Measurements from ENCODE around the gene PRPF19. TPM values are rescaled to one million over a fixed set of nuclear protein-coding genes. Genes with fewer than 3 reads are reported as not detected.

The PRPF19 gene
- total and polyA plus RNA-seq, 9 of the 15 experiments (the other 6 are each of a cell fraction or from before 2014, with no cell fraction given): 9.4 to 212 (median 73.2) TPM

- TF ChIP-seq MGA (IDR thresholded peaks at IDR 0.05) (peak; percentile 59), ZNF561 (CRISPR knock-in tag; conservative IDR thresholded peaks at IDR 0.05) (no peak), GABPB1 (CRISPR knock-in tag; IDR thresholded peaks at IDR 0.05) (peak; percentile 95), THAP7 (CRISPR knock-in tag; IDR thresholded peaks at IDR 0.05) (0 out of 2 replicates have a peak, but pooled peaks have one; percentile 70)
- TF ChIP-seq, protein P1, sequence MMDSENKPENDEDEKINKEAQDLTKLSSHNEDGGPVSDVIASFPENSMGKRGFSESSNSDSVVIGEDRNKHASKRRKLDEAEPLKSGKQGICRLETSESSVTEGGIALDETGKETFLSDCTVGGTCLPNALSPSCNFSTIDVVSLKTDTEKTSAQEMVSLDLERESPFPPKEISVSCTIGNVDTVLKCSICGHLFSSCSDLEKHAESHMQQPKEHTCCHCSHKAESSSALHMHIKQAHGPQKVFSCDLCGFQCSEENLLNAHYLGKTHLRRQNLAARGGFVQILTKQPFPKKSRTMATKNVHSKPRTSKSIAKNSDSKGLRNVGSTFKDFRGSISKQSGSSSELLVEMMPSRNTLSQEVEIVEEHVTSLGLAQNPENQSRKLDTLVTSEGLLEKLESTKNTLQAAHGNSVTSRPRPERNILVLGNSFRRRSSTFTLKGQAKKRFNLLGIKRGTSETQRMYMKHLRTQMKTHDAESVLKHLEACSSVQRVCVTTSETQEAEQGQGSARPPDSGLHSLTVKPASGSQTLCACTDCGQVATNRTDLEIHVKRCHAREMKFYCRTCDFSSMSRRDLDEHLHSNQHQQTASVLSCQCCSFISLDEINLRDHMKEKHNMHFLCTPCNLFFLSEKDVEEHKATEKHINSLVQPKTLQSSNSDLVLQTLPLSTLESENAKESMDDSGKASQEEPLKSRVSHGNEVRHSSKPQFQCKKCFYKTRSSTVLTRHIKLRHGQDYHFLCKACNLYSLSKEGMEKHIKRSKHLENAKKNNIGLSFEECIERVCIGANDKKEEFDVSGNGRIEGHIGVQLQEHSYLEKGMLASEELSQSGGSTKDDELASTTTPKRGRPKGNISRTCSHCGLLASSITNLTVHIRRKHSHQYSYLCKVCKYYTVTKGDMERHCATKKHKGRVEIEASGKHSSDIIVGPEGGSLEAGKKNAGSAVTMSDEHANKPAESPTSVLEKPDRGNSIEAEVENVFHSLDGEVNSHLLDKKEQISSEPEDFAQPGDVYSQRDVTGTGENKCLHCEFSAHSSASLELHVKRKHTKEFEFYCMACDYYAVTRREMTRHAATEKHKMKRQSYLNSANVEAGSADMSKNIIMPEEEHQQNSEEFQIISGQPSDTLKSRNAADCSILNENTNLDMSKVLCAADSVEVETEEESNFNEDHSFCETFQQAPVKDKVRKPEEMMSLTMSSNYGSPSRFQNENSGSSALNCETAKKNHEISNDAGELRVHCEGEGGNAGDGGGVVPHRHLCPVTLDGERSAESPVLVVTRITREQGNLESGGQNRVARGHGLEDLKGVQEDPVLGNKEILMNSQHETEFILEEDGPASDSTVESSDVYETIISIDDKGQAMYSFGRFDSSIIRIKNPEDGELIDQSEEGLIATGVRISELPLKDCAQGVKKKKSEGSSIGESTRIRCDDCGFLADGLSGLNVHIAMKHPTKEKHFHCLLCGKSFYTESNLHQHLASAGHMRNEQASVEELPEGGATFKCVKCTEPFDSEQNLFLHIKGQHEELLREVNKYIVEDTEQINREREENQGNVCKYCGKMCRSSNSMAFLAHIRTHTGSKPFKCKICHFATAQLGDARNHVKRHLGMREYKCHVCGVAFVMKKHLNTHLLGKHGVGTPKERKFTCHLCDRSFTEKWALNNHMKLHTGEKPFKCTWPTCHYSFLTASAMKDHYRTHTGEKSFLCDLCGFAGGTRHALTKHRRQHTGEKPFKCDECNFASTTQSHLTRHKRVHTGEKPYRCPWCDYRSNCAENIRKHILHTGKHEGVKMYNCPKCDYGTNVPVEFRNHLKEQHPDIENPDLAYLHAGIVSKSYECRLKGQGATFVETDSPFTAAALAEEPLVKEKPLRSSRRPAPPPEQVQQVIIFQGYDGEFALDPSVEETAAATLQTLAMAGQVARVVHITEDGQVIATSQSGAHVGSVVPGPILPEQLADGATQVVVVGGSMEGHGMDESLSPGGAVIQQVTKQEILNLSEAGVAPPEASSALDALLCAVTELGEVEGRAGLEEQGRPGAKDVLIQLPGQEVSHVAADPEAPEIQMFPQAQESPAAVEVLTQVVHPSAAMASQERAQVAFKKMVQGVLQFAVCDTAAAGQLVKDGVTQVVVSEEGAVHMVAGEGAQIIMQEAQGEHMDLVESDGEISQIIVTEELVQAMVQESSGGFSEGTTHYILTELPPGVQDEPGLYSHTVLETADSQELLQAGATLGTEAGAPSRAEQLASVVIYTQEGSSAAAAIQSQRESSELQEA (IDR thresholded peaks at IDR 0.05; ENCODE audit: low read depth): no peak
These were observed at the start of gene PRPF19 (continued) for GRCh38 chr11:60906132-60906972.
